ENCODE measurements around the gene ARMH1.
"Not testable (repeated sequence)": the region's sequence is repeated elsewhere in the genome, so short reads cannot be mapped to it uniquely, and the experiment has no call there.

The ARMH1 gene

GRCh38 chr1:44645476-44646244 is 28.9 kb upstream of the ARMH1 start:
- DNase-seq: no peak

GRCh38 chr1:44646261-44647110 is 28.0 kb upstream of the ARMH1 start:
- DNase-seq: peak in 2 of 3 experiments; percentile 27 to 76

GRCh38 chr1:44647896-44648295 is 26.6 kb upstream of the ARMH1 start:
- DNase-seq: no peak

- no peak for DNase-seq
These were observed 25.8 kb upstream of the ARMH1 start for GRCh38 chr1:44648529-44649250.

- no peak for DNase-seq
These were observed 24.7 kb upstream of the ARMH1 start for GRCh38 chr1:44649788-44650158.

- DNase-seq: peak; percentile 27 to 89 (median 80)
These were observed 24.2 kb upstream of the ARMH1 start for GRCh38 chr1:44650159-44650831.

GRCh38 chr1:44651069-44651468 is 23.4 kb upstream of the ARMH1 start:
- no peak for DNase-seq

- peak; percentile 64 to 81 (median 81) for DNase-seq
These were observed 21.9 kb upstream of the ARMH1 start for GRCh38 chr1:44652445-44653106.

GRCh38 chr1:44653107-44653964 is 21.2 kb upstream of the ARMH1 start:
- DNase-seq: no peak

GRCh38 chr1:44654621-44655187 is 19.8 kb upstream of the ARMH1 start:
- DNase-seq: no peak

- DNase-seq: peak in 2 of 3 experiments; percentile 20 to 41
These were observed 18.9 kb upstream of the ARMH1 start for GRCh38 chr1:44655609-44656008.

GRCh38 chr1:44659566-44659965 is 14.9 kb upstream of the ARMH1 start:
- no peak for DNase-seq

GRCh38 chr1:44660176-44660575 is 14.3 kb upstream of the ARMH1 start:
- peak in 2 of 3 experiments; percentile 47 to 73 for DNase-seq

- peak; percentile 24 to 85 (median 70) for DNase-seq
These were observed 12.5 kb upstream of the ARMH1 start for GRCh38 chr1:44661781-44662682.

GRCh38 chr1:44662683-44663030 is 11.9 kb upstream of the ARMH1 start:
- no peak for DNase-seq

- DNase-seq: no peak
These were observed 11.1 kb upstream of the ARMH1 start for GRCh38 chr1:44663417-44663816.

- DNase-seq: no peak
These were observed 9.7 kb upstream of the ARMH1 start for GRCh38 chr1:44664730-44665370.

GRCh38 chr1:44666719-44667118 is 7.8 kb upstream of the ARMH1 start:
- DNase-seq: not testable (repeated sequence)

Data from NCI-H1417 (cell line).